GM12878 (cell line): Measurements from ENCODE around the gene DNAJC16.

Experiments
- CTCF ChIP-seq, 3 experiments: IDR thresholded peaks in 2 of 3; conservative IDR thresholded peaks in 1 of 3; 2 replicates each; pipeline ENCODE4 v1.5.1; 2011; ENCODE audit warnings: low read depth in 3 of 3, low read length in 3 of 3, mild to moderate bottlenecking in 3 of 3, control low read depth in 2 of 3, moderate library complexity in 2 of 3, inconsistent platforms in 1 of 3, mixed read lengths in 1 of 3; ENCODE audit not compliant: control insufficient read depth in 2 of 3, insufficient read depth in 1 of 3; ENCODE audit errors: extremely low read depth in 1 of 3
- KLF5 ChIP-seq: fragments of 450-650 bp; IDR thresholded peaks from 2 replicates; pipeline ENCODE4 v1.6.1; 2014; ENCODE audit warnings: mild to moderate bottlenecking; ENCODE audit not compliant: partially characterized antibody
- MXI1 ChIP-seq: fragments of 150-350 bp; IDR thresholded peaks from 2 replicates; pipeline ENCODE4 v1.6.1; 2011; ENCODE audit warnings: low read depth, mild to moderate bottlenecking, inconsistent platforms, low read length, improper control_type of control experiment
- NFIC ChIP-seq: IDR thresholded peaks from 2 replicates; pipeline ENCODE4 v1.6.1; 2012; ENCODE audit warnings: low read depth, mild to moderate bottlenecking, inconsistent platforms, low read length, moderate library complexity
- POLR2A ChIP-seq: IDR thresholded peaks from 2 replicates; pipeline ENCODE4 v1.6.1; 2011; ENCODE audit warnings: low read depth, mild to moderate bottlenecking, low read length
- RELA ChIP-seq: fragments of 450-650 bp; IDR thresholded peaks from 2 replicates; pipeline ENCODE4 v1.8.0; 2014; ENCODE audit warnings: borderline replicate concordance; ENCODE audit not compliant: partially characterized antibody

GRCh38 chr1:15595809-15596617 lies 69.4 kb downstream of the DNAJC16 start:
- no peak for TF ChIP-seq CTCF (IDR thresholded peaks at IDR 0.05 in 2 of 3, conservative IDR thresholded peaks at IDR 0.05 in 1 of 3; ENCODE audit: control insufficient read depth in 2 of 3, extremely low read depth in 1 of 3, insufficient read depth in 1 of 3, low read depth in 3 of 3, low read length in 3 of 3)
- TF ChIP-seq NFIC: no peak
- no peak for TF ChIP-seq MXI1
- TF ChIP-seq POLR2A: no peak
- TF ChIP-seq KLF5: no peak
- TF ChIP-seq RELA: no peak
